MM.1S (cell line): ENCODE results near the gene STAT5A.

ENCODE experiments used
- EZH2 ChIP-seq: fragments of 300-600 bp; sonication (generic); optimal IDR thresholded peaks from 2 replicates; pipeline ENCODE3; 2017; ENCODE audit warnings: low read depth, mild to moderate bottlenecking, antibody characterized with exemption, low read length, mixed read lengths
- EZH2phosphoT487 ChIP-seq: fragments of 300-600 bp; sonication (generic); IDR thresholded peaks from 2 replicates; pipeline ENCODE4 v1.6.1; 2018; ENCODE audit warnings: antibody characterized with exemption, low read length
- TF ChIP-seq, protein P1 (sequence below): fragments of 300-600 bp; sonication (generic); IDR thresholded peaks from 2 replicates; pipeline ENCODE4 v1.5.1; 2016; ENCODE audit warnings: antibody characterized with exemption, low read length, mixed read lengths

GRCh38 chr17:42284024-42284369, 4.3 kb upstream of the STAT5A start:
- TF ChIP-seq, protein P1, sequence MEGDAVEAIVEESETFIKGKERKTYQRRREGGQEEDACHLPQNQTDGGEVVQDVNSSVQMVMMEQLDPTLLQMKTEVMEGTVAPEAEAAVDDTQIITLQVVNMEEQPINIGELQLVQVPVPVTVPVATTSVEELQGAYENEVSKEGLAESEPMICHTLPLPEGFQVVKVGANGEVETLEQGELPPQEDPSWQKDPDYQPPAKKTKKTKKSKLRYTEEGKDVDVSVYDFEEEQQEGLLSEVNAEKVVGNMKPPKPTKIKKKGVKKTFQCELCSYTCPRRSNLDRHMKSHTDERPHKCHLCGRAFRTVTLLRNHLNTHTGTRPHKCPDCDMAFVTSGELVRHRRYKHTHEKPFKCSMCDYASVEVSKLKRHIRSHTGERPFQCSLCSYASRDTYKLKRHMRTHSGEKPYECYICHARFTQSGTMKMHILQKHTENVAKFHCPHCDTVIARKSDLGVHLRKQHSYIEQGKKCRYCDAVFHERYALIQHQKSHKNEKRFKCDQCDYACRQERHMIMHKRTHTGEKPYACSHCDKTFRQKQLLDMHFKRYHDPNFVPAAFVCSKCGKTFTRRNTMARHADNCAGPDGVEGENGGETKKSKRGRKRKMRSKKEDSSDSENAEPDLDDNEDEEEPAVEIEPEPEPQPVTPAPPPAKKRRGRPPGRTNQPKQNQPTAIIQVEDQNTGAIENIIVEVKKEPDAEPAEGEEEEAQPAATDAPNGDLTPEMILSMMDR, result no peak
- TF ChIP-seq EZH2phosphoT487 (no peak), EZH2 (no peak)
